HepG2 (cell line): ENCODE measurements around the gene FBXO9. TPM values are rescaled to one million over a fixed set of nuclear protein-coding genes. Genes with fewer than 3 reads are reported as not detected.

Experiments
- ATAC-seq: fragments of 200-7000 bp; cut with Tn5 transposase; 3 replicates; pipeline ENCODE4 v1.9.1; 2020; ENCODE audit warnings: mild to moderate bottlenecking, moderate library complexity
- BruUV-seq: library from RNA; stranded (reverse); fragments of 400-500 nt; replicated peaks from 2 replicates; lab custom pipeline; 2021; lab: Mats Ljungman, UMichigan
- CTCF ChIA-PET: fragments of 300-600 bp; formaldehyde crosslinking; extraction: SDS; loops from one replicate; lab custom pipeline; 2021; ENCODE audit warnings: low total read pairs, inconsistent platforms, low intra/inter-chr PET ratio; lab: Yijun Ruan, JAX
- POLR2A ChIA-PET: fragments of 350-600 bp; sonication (Branson Sonifier 250); formaldehyde crosslinking; loops from one replicate; lab custom pipeline; 2020; ENCODE audit warnings: antibody characterized with exemption, inconsistent platforms; lab: Yijun Ruan, JAX
- DNase-seq: peaks from one replicate; pipeline ENCODE4 v3.0.0-alpha.2; 2015; ENCODE audit warnings: low spot score
- FAIRE-seq: peaks from 3 replicates; lab custom pipeline; 2011; peaks lifted over from hg19 to GRCh38; lab: Jason Lieb, UNC
- H2AFZ ChIP-seq: one replicate; pipeline ENCODE4 v1.6.1; 2011; ENCODE audit warnings: low read length, inconsistent platforms
- H3K27ac ChIP-seq: fragments of 300-600 bp; 3 replicates; pipeline ENCODE4 v1.8.0; 2011; ENCODE audit warnings: mixed run types, mild to moderate bottlenecking, mixed read lengths, low read length, inconsistent platforms; ENCODE audit not compliant: insufficient read depth; ENCODE audit errors: extremely low read length
- H3K27me3 ChIP-seq, 2 experiments: fragments of 200-600 bp in 1 of 2; 2 replicates in 1 of 2; 3 replicates in 1 of 2; pipeline versions ENCODE4 v1.6.0 to v1.8.0; 2011; ENCODE audit warnings: low read length in 2 of 2, mild to moderate bottlenecking in 2 of 2, moderate library complexity in 2 of 2, inconsistent platforms in 1 of 2; ENCODE audit not compliant: insufficient read depth in 2 of 2, control insufficient read depth in 1 of 2
- H3K36me3 ChIP-seq, 2 experiments: fragments of 200-600 bp in 1 of 2; replicated peaks in 1 of 2; 2 replicates in 1 of 2; 3 replicates in 1 of 2; pipeline versions ENCODE4 v1.5.1 to v1.8.0; 2011; ENCODE audit warnings: low read length in 2 of 2, inconsistent platforms in 1 of 2; ENCODE audit not compliant: insufficient read depth in 2 of 2, control insufficient read depth in 1 of 2
- H3K4me1 ChIP-seq: 2 replicates; pipeline ENCODE4 v1.5.1; 2012; ENCODE audit warnings: low read length, inconsistent platforms; ENCODE audit not compliant: insufficient read depth
- H3K4me2 ChIP-seq: 2 replicates; pipeline ENCODE4 v1.6.0; 2011; ENCODE audit warnings: low read depth, low read length, inconsistent platforms
- H3K4me3 ChIP-seq, 3 experiments: fragments of 200-600 bp in 1 of 3; sonication (generic), shearing (Covaris generic) in 1 of 3; replicated peaks in 1 of 3; 2 replicates each; pipeline ENCODE4 v1.5.1; 2011 to 2016; ENCODE audit warnings: low read length in 3 of 3, inconsistent platforms in 2 of 3, low read depth in 2 of 3, mild to moderate bottlenecking in 2 of 3, control low read depth in 1 of 3, mixed read lengths in 1 of 3; ENCODE audit not compliant: insufficient read depth in 1 of 3
- H3K79me2 ChIP-seq: one replicate; pipeline ENCODE4 v1.6.1; 2011; ENCODE audit warnings: low read length, inconsistent platforms; ENCODE audit not compliant: insufficient read depth
- H3K9ac ChIP-seq: 2 replicates; pipeline ENCODE4 v1.6.0; 2011; ENCODE audit warnings: mild to moderate bottlenecking, low read depth, low read length, inconsistent platforms; ENCODE audit not compliant: insufficient read depth
- H3K9me3 ChIP-seq: 2 replicates; pipeline ENCODE4 v1.5.1; 2012; ENCODE audit warnings: mild to moderate bottlenecking, low read length
- H4K20me1 ChIP-seq: 2 replicates; pipeline ENCODE4 v1.6.0; 2011; ENCODE audit warnings: inconsistent platforms, mild to moderate bottlenecking, low read length, moderate library complexity; ENCODE audit not compliant: insufficient read depth
- FOXC1 ChIP-seq: sonication (generic); formaldehyde crosslinking; IDR thresholded peaks from 2 replicates; pipeline ENCODE4 v1.8.0; 2022; ENCODE audit warnings: mild to moderate bottlenecking, missing genetic modification reagents, borderline replicate concordance
- GABPB1 ChIP-seq: IDR thresholded peaks from 2 replicates; pipeline ENCODE4 v1.6.1; 2016; ENCODE audit warnings: mild to moderate bottlenecking, missing genetic modification reagents, moderate library complexity, missing compliant biosample characterization
- RBAK ChIP-seq: sonication (generic); formaldehyde crosslinking; IDR thresholded peaks from 2 replicates; pipeline ENCODE4 v1.5.1; 2020; ENCODE audit warnings: mild to moderate bottlenecking, missing genetic modification reagents
- ZBTB8A ChIP-seq: sonication (generic); formaldehyde crosslinking; IDR thresholded peaks from 2 replicates; pipeline ENCODE4 v1.4.0; 2020; ENCODE audit warnings: mild to moderate bottlenecking, low read depth, missing genetic modification reagents, borderline replicate concordance
- ZNF160 ChIP-seq: sonication (generic); formaldehyde crosslinking; IDR thresholded peaks from 2 replicates; pipeline ENCODE4 v1.8.0; 2022; ENCODE audit warnings: mild to moderate bottlenecking, inconsistent platforms, missing genetic modification reagents
- WGBS: methylation state at CpG from one replicate; pipeline ENCODE4 v1.1.6; 2017; ENCODE audit warnings: low lambda C conversion rate; 5-methylcytosine and 5-hydroxymethylcytosine counted together
- in situ Hi-C: cut with HindIII; loops from 2 replicates; pipeline ENCODE4 v1.10.0; 2017; ENCODE audit warnings: low pct_unique_long_range_greater_than_20kb; ENCODE audit not compliant: extremely low pct_ligation_motif_present
- intact Hi-C: fragments of 100-400 bp; cut with micrococcal nuclease; formaldehyde crosslinking; loops from one replicate; pipeline ENCODE4 v1.10.0; 2022; ENCODE audit not compliant: unreplicated experiment
- polyA plus RNA-seq, 8 experiments: library from polyadenylated mRNA; depleted of rRNA in 3 of 8; stranded (reverse) in 7 of 8; unstranded in 1 of 8; fragments of >200 nt; fragmentation: Illumina TruSeq in 4 of 8; extraction: Trizol in 4 of 8; gene quantifications; 2 replicates each; pipeline versions ENCODE4 v1.2.1 to v1.2.3, GENCODE V29; 2011 to 2016; ENCODE audit warnings: low read depth in 4 of 8, missing spikeins in 1 of 8, mixed read lengths in 1 of 8; ENCODE audit not compliant: insufficient read depth in 1 of 8
- total RNA-seq, 5 experiments: library from RNA; depleted of rRNA; stranded (reverse); fragments of >200 nt; fragmentation: Illumina TruSeq; extraction: Trizol; gene quantifications; 2 replicates each; pipeline ENCODE4 v1.2.3, GENCODE V29; 2016; ENCODE audit warnings: low read depth in 1 of 5
- TF ChIP-seq, protein P1 (sequence below): sonication (generic); formaldehyde crosslinking; IDR thresholded peaks from 2 replicates; pipeline ENCODE4 v1.4.0; 2020; ENCODE audit warnings: missing genetic modification reagents, borderline replicate concordance

Gene FBXO9
- total and polyA plus RNA-seq, 2 of the 13 experiments (the other 11 are each of a cell fraction or from before 2014, with no cell fraction given) = 64.3 to 98.4 TPM

DNA sequence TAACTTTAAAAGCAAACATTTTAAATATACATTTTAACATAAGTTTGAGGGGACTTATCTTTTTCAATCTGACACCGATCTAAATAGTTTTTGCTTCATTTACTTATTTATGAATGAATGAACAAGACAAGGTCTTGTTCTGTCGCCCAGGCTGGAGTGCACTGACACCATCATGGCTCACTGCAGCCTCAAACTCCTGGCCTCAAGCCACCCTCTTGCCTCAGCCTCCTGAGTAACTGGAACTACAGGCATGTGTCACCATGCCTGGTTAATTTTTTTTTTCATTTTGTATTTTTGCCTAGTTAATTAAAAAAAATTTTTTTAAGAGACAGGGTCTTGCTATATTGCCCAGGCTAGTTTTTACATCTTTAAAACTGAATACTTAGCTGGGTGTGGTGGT lies 25.4 kb downstream of the FBXO9 start (continued):
- TF ChIP-seq, protein P1, sequence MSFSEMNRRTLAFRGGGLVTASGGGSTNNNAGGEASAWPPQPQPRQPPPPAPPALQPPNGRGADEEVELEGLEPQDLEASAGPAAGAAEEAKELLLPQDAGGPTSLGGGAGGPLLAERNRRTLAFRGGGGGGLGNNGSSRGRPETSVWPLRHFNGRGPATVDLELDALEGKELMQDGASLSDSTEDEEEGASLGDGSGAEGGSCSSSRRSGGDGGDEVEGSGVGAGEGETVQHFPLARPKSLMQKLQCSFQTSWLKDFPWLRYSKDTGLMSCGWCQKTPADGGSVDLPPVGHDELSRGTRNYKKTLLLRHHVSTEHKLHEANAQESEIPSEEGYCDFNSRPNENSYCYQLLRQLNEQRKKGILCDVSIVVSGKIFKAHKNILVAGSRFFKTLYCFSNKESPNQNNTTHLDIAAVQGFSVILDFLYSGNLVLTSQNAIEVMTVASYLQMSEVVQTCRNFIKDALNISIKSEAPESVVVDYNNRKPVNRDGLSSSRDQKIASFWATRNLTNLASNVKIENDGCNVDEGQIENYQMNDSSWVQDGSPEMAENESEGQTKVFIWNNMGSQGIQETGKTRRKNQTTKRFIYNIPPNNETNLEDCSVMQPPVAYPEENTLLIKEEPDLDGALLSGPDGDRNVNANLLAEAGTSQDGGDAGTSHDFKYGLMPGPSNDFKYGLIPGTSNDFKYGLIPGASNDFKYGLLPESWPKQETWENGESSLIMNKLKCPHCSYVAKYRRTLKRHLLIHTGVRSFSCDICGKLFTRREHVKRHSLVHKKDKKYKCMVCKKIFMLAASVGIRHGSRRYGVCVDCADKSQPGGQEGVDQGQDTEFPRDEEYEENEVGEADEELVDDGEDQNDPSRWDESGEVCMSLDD (CRISPR knock-in tag) = no peak
- TF ChIP-seq RBAK (CRISPR knock-in tag) = no peak
- TF ChIP-seq FOXC1 = no peak
- TF ChIP-seq ZNF160 (CRISPR knock-in tag) = no peak
- no peak for TF ChIP-seq ZBTB8A

DNA sequence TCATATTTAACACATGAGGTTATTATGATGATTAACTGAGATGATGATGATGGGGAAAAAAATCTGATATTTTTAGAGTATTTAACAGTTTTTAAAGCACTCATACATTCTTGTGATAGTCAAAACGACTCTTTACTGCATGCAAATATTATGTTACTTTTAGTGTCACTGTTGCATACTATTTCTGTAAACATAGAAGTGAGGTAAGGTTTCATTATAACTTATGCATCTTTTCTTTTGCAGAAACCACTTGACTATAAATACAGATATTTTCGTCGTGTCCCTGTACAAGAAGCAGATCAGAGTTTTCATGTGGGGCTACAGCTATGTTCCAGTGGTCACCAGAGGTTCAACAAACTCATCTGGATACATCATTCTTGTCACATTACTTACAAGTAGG lies 30.1 kb downstream of the FBXO9 start:
- TF ChIP-seq GABPB1 (CRISPR knock-in tag) = no peak
- POLR2A ChIA-PET = no interaction called here
- Histone ChIP-seq H4K20me1 (no peaks in the 10 kb centered on the region), H2AFZ (no peak overlapping the region), H3K27me3 (no peaks in the 10 kb centered on the region), H3K79me2 (no peaks in the 10 kb centered on the region), H3K36me3 (peaks cover 31 to 86% of the 10 kb centered on the region in 2 experiments), H3K4me3 (no peak overlapping the region), H3K4me2 (no peak overlapping the region), H3K27ac (no peak overlapping the region), H3K9ac (no peak overlapping the region), H3K4me1 (no peaks in the 10 kb centered on the region), H3K9me3 (no peaks in the 10 kb centered on the region)
- intact Hi-C loops = no loop called here
- no TSS peak for BruUV-seq
- no peak for DNase-seq
- no peak for ATAC-seq
- CTCF ChIA-PET = no interaction called here
- WGBS = 97% methylated on average over 3 of the region's 3 CpGs
- in situ Hi-C loops = no loop called here
- FAIRE-seq = no peak
